Ascending aorta (tissue), 2 donors: ENCODE results near the gene SMARCC2. TPM values are rescaled to one million over a fixed set of nuclear protein-coding genes. Genes with fewer than 3 reads are reported as not detected.

Experiments
- DNase-seq, 2 donors: peaks; one replicate each; pipeline ENCODE4 v3.0.0-alpha.2; 2019; ENCODE audit warnings: low spot score in 2 of 2
- H3K27ac ChIP-seq, 2 donors: fragments of 200-600 bp; sonication (generic); one replicate each; pipeline ENCODE4 v1.5.1; 2016 to 2017; ENCODE audit warnings: mild to moderate bottlenecking in 1 of 2
- H3K27me3 ChIP-seq: fragments of 200-600 bp; sonication (generic); one replicate; pipeline ENCODE4 v1.5.1; 2017
- H3K36me3 ChIP-seq, 2 donors: fragments of 200-600 bp; sonication (generic); one replicate each; pipeline ENCODE4 v1.5.1; 2016
- H3K4me1 ChIP-seq, 2 donors: fragments of 200-600 bp; sonication (generic); one replicate each; pipeline ENCODE4 v1.5.1; 2016 to 2017; ENCODE audit warnings: mild to moderate bottlenecking in 1 of 2
- H3K4me3 ChIP-seq, 2 donors: fragments of 200-600 bp; sonication (generic); one replicate each; pipeline ENCODE4 v1.5.1; 2016 to 2017; ENCODE audit warnings: mild to moderate bottlenecking in 1 of 2
- H3K9me3 ChIP-seq, 2 donors: fragments of 200-600 bp; sonication (generic); one replicate each; pipeline ENCODE4 v1.5.1; 2016
- CTCF ChIP-seq, 3 experiments: fragments of 200-600 bp in 2 of 3; fragments of 450-650 bp in 1 of 3; sonication (generic) in 2 of 3; IDR thresholded peaks; one replicate each; pipeline ENCODE4 v1.5.1; 2016 to 2019; ENCODE audit warnings: antibody characterized with exemption in 3 of 3, mild to moderate bottlenecking in 1 of 3, moderate library complexity in 1 of 3
- intact Hi-C: fragments of 100-400 bp; cut with DNase I; formaldehyde crosslinking; loops from one replicate; pipeline ENCODE4 v1.15.1; 2023
- total RNA-seq: library from RNA; depleted of rRNA; stranded (reverse); fragments of >200 nt; gene quantifications from one replicate; pipeline ENCODE4 v1.1.0, GENCODE V29; 2016

Gene SMARCC2
- total RNA-seq, 1 donor from 2014 or later: 53.9 TPM

GRCh38 chr12:56231184-56231582 lies 41.9 kb upstream of the SMARCC2 start:
- no peaks in the 10 kb centered on the region for H3K9me3 ChIP-seq
- no peak for TF ChIP-seq CTCF (IDR thresholded peaks at IDR 0.05)
- no peak overlapping the region for H3K27ac ChIP-seq
- no peak for DNase-seq
- no peaks in the 10 kb centered on the region for H3K27me3 ChIP-seq
- H3K4me3 ChIP-seq: no peak overlapping the region
- H3K4me1 ChIP-seq: no peaks in the 10 kb centered on the region
- intact Hi-C loops: no loop called here
- peaks cover 0 to 15% of the 10 kb centered on the region in 2 donors for H3K36me3 ChIP-seq

GRCh38 chr12:56230432-56231183 lies 41.3 kb upstream of the SMARCC2 start:
- no peak for DNase-seq
- Histone ChIP-seq H3K27me3 (no peaks in the 10 kb centered on the region), H3K27ac (no peak overlapping the region), H3K4me3 (no peak overlapping the region), H3K4me1 (no peaks in the 10 kb centered on the region), H3K9me3 (no peaks in the 10 kb centered on the region), H3K36me3 (peaks cover 0 to 19% of the 10 kb centered on the region in 2 donors)
- TF ChIP-seq CTCF (IDR thresholded peaks at IDR 0.05): no peak
- intact Hi-C loops: no loop called here

GRCh38 chr12:56229916-56230431 lies 40.7 kb upstream of the SMARCC2 start, which contains the start of gene SLC39A5:
SLC39A5 (plus strand) TSS chr12:56230051; CDS start chr12:56231275, 1,224 bp downstream.
- Histone ChIP-seq H3K4me1 (peaks cover 0 to under 1% of the 10 kb centered on the region in 2 donors), H3K27ac (no peak within 1 kb of the TSS), H3K4me3 (no peak within 1 kb of the TSS), H3K27me3 (no peaks in the 10 kb centered on the region), H3K9me3 (no peaks in the 10 kb centered on the region), H3K36me3 (peaks cover 0 to 19% of the 10 kb centered on the region in 2 donors)
- no peak for TF ChIP-seq CTCF (IDR thresholded peaks at IDR 0.05)
- intact Hi-C loops: no loop called here
- DNase-seq: no peak

- intact Hi-C loops: no loop called here
- H3K36me3 ChIP-seq: peaks cover 0 to 19% of the 10 kb centered on the region in 2 donors
- H3K4me1 ChIP-seq: peaks cover 3 to 7% of the 10 kb centered on the region in 2 donors
- no peaks in the 10 kb centered on the region for H3K27me3 ChIP-seq
- H3K9me3 ChIP-seq: no peaks in the 10 kb centered on the region
- TF ChIP-seq CTCF (IDR thresholded peaks at IDR 0.05): no peak
- H3K4me3 ChIP-seq: no peak overlapping the region
- H3K27ac ChIP-seq: no peak overlapping the region
- DNase-seq: no peak
These were observed 39.8 kb upstream of the SMARCC2 start for GRCh38 chr12:56229082-56229481.

GRCh38 chr12:56224954-56225353 lies 35.7 kb upstream of the SMARCC2 start:
- Histone ChIP-seq H3K4me1 (peaks cover 8 to 28% of the 10 kb centered on the region in 2 donors), H3K27ac (peak overlapping the region; percentile 82 to 86), H3K36me3 (peaks cover 0 to 19% of the 10 kb centered on the region in 2 donors), H3K4me3 (peak overlapping the region; percentile 69 to 78), H3K27me3 (no peaks in the 10 kb centered on the region), H3K9me3 (no peaks in the 10 kb centered on the region)
- intact Hi-C loops: loop anchor here (1.0 kb wide), 5 partner anchors 32 to 106 kb away; partner anchors contain the start of genes ANKRD52, CS and SMARCC2
- DNase-seq: no peak
- TF ChIP-seq CTCF (IDR thresholded peaks at IDR 0.05): no peak
